ENCODE results near the gene FAM13C. TPM values are rescaled to one million over a fixed set of nuclear protein-coding genes. Genes with fewer than 3 reads are reported as not detected.

The FAM13C gene
- total RNA-seq, 6 experiments from 2014 or later, result 0.49 to 7.4 (median 1.5) TPM

DNA sequence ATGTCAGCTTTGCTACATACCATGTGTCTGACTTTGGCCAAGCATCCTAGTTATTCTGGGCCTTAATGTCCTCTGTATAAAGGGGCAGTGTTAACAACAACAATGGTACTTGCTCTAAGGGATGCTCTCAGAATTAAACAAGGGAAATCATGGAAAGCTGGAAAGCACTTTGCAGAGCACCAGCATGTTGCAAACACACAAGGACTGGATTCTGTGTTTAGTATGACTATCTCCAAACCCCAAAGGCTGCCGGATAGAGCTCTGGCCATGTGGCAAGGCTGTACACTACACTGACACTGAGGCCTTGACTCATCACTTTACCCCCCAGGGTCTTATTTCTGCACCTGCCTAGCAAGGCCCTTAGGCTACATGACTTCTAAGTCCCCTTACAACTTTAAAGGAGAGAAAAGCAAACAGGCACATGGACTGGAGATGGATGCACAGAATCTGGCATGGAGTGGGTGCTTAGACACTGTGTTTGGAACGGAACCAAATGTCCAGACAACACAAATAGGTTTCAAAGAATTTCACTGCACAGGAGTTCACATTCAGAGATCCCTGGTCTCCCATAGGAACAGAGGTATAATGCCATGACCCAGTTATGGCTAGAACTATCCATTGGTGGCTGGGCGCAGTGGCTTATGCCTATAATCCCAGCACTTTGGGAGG is 74.6 kb downstream of the FAM13C start:
- intact Hi-C loops (cut with DNase I), result no loop called here
- Histone ChIP-seq H3K27ac (no peak overlapping the region), H3K4me3 (no peak overlapping the region), H3K27me3 (no peaks in the 10 kb centered on the region), H3K4me1 (no peaks in the 10 kb centered on the region), H3K9me3 (no peaks in the 10 kb centered on the region), H3K36me3 (no peaks in the 10 kb centered on the region)
- TF ChIP-seq POLR2A (IDR thresholded peaks at IDR 0.05), result no peak
- no peak for TF ChIP-seq CTCF (IDR thresholded peaks at IDR 0.05)
- DNase-seq (no peak), ATAC-seq (no peak)
- 90% methylated on average over 3 of the region's 3 CpGs for WGBS (ENCODE audit: insufficient coverage, low coverage, low lambda C conversion rate, missing lambda C conversion rate)

DNA sequence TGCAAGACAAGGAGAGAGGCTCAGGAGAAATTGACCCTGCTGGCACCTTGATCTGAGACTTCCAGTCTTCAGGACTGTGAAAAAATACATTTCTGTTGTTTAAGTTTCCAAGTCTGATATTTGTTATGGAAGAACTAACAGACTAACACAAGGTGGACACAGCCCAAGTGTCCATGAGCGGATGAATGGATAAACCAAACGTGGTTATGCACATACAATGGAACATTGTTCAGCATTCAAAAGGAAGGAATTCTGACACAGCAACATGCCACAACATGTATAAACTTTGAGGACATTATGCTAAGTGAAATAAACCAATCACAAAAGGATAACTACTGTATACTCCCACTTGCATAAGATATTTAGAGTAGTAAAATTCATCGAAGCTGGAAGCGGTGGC is 76.5 kb downstream of the FAM13C start:
- intact Hi-C loops (cut with DNase I), result no loop called here
- Histone ChIP-seq H3K27ac (no peak overlapping the region), H3K9me3 (no peaks in the 10 kb centered on the region), H3K4me3 (no peak overlapping the region), H3K4me1 (no peaks in the 10 kb centered on the region), H3K36me3 (no peaks in the 10 kb centered on the region), H3K27me3 (no peaks in the 10 kb centered on the region)
- 79% methylated on average over 4 of the region's 4 CpGs for WGBS (ENCODE audit: insufficient coverage, low coverage, low lambda C conversion rate, missing lambda C conversion rate)
- TF ChIP-seq CTCF (IDR thresholded peaks at IDR 0.05) (no peak), POLR2A (IDR thresholded peaks at IDR 0.05) (no peak)
- ATAC-seq (no peak), DNase-seq (no peak)

DNA sequence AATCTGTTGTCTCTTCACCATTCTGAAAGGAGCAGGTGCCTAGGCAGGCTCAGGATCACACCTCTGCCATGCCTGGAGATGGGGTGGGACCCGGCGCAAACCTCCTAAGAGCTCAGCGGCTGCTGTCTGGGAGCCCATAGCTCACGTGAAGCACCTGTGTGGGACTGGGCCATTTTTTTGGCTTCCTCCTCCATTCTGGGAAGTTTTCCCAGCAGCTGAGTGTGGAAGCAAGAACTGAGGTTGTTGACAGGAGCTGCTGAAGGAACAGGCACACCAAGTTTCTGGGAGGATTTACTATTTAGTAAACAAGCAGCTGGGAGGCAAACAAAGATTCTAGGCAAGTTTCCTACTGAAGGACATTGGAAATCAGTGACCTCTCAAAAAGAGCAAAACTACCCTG is 77.3 kb downstream of the FAM13C start:
- ATAC-seq (no peak), DNase-seq (no peak)
- Histone ChIP-seq H3K27ac (no peak overlapping the region), H3K4me1 (no peaks in the 10 kb centered on the region), H3K9me3 (no peaks in the 10 kb centered on the region), H3K36me3 (no peaks in the 10 kb centered on the region), H3K27me3 (no peaks in the 10 kb centered on the region), H3K4me3 (no peak overlapping the region)
- 78% methylated on average over 3 of the region's 4 CpGs for WGBS (ENCODE audit: insufficient coverage, low coverage, low lambda C conversion rate, missing lambda C conversion rate)
- TF ChIP-seq POLR2A (IDR thresholded peaks at IDR 0.05) (no peak), CTCF (IDR thresholded peaks at IDR 0.05) (no peak)
- intact Hi-C loops (cut with DNase I), result no loop called here

DNA sequence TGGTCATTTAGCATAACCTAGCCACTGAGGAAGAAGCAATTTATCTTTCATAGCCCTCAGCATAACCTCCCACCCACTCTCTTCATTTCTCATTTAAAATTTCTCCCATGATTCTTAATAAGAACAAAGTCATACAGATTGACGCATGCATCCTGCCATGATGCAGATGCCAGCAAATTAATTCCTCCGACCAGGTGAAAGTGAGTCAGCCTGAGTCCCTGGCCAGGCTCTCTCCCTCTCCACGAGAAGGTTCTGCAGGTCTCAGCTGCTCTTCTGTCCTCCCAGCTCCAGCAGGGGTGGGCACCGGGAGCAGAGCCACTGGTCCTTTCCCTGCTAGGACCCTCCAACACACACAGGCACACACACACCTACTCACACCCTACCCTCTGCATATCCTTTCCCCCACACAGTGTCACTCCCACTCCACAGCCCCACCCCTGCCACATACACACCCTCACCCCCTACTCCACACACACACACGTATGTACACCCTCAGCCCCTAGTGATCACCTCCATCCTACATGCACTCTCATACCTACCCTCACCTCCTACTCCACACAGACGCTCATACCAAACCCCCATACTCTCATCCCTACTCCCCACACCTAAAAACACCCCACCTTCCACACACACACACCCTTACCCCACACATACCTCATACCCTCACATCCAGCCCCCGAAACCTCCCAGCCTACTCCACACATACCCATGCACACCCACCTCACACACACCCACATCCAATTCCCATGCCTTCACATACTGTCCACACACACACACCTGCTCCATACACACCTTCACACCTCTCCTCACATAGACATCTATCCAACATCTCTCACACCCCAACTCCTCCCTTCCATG is 78.0 kb downstream of the FAM13C start:
- intact Hi-C loops (cut with DNase I), result no loop called here
- no peak for DNase-seq
- Histone ChIP-seq H3K27ac (no peak overlapping the region), H3K36me3 (no peaks in the 10 kb centered on the region), H3K4me1 (no peaks in the 10 kb centered on the region), H3K4me3 (no peak overlapping the region), H3K9me3 (no peaks in the 10 kb centered on the region), H3K27me3 (no peaks in the 10 kb centered on the region)
- TF ChIP-seq CTCF (IDR thresholded peaks at IDR 0.05) (no peak), POLR2A (IDR thresholded peaks at IDR 0.05) (no peak)
- peak in 1 of 4 donors; percentile 36 for ATAC-seq
- 67% methylated on average over 7 of the region's 7 CpGs for WGBS (ENCODE audit: insufficient coverage, low coverage, low lambda C conversion rate, missing lambda C conversion rate)
